ENCODE data around the gene BLACAT1. TPM values are rescaled to one million over a fixed set of nuclear protein-coding genes. Genes with fewer than 3 reads are reported as not detected.
A peak's percentile ranks its signal among the peaks of the same experiment; 100 is the strongest.

Gene BLACAT1
- total RNA-seq (under 1 TPM in 1 of 9 donors, not detected in 8; 0.06 TPM), polyA plus RNA-seq (under 1 TPM; 0.03 to 0.08 (median 0.05) TPM)
- long read RNA-seq, donor 1, result 0 reads
- long read RNA-seq, donor 2, result 0 reads
- long read RNA-seq, donor 3, result 0 reads
- long read RNA-seq, donor 4, result 0 reads
- long read RNA-seq, donor 5, result 0 reads
- long read RNA-seq, donor 6, result 0 reads
- long read RNA-seq, donor 7, result 0 reads
- long read RNA-seq, donor 8, result 0 reads
- long read RNA-seq, donor 9, result 0 reads
- long read RNA-seq, donor 10, result 0 reads

- Histone ChIP-seq H3K27ac (no peak within 1 kb of the TSS), H3K36me3 (replicated peaks in 1 of 2) (no peaks in the 10 kb centered on the region), H3K27me3 (peaks cover 60% of the 10 kb centered on the region), H3K4me1 (replicated peaks in 1 of 2) (peaks cover 0 to 21% of the 10 kb centered on the region in 2 donors), H3K4me3 (peak within 1 kb of the TSS in 1 of 4 donors; percentile 26), H3K9me3 (replicated peaks in 1 of 3) (no peaks in the 10 kb centered on the region)
- 3 to 4% (median 4%) methylated on average over 22 to 53 of the region's 53 CpGs for WGBS, 4 donors
- TF ChIP-seq CTCF (IDR thresholded peaks at IDR 0.05), result no peak
- TF ChIP-seq POLR2A (IDR thresholded peaks at IDR 0.05), result no peak
- intact Hi-C loops (cut with DNase I), result no loop called here
- DNase-seq, result no peak
Observed at GRCh38 chr1:205455581-205456382, at the start of gene BLACAT1. TSS of gene BLACAT1 (minus strand) at chr1:205456045.

- H3K36me3 ChIP-seq (replicated peaks in 1 of 2), result no peaks in the 10 kb centered on the region
- peak in 1 of 7 donors; percentile 29 for DNase-seq
- no peaks in the 10 kb centered on the region for H3K27me3 ChIP-seq
- WGBS, 4 donors, result 2 to 8% (median 5%) methylated on average over 8 to 18 of the region's 18 CpGs
- H3K9me3 ChIP-seq (replicated peaks in 1 of 3), result no peaks in the 10 kb centered on the region
- peaks cover 10 to 15% of the 10 kb centered on the region in 2 donors for H3K4me1 ChIP-seq (replicated peaks in 1 of 2)
- intact Hi-C loops (cut with DNase I), result no loop called here
- H3K4me3 ChIP-seq, result peak overlapping the region in 3 of 4 donors; percentile 16 to 69 (median 53)
- peak overlapping the region in 3 of 5 donors; percentile 10 to 73 (median 50) for H3K27ac ChIP-seq
- peak in 1 of 6 experiments; percentile 20 for TF ChIP-seq CTCF (IDR thresholded peaks at IDR 0.05)
- no peak for TF ChIP-seq POLR2A (IDR thresholded peaks at IDR 0.05)
Observed at GRCh38 chr1:205505076-205505729, 49.4 kb upstream of the BLACAT1 start.

- DNase-seq, result peak; percentile 77 to 94 (median 90)
- H3K9me3 ChIP-seq (replicated peaks in 1 of 3), result no peaks in the 10 kb centered on the region
- TF ChIP-seq POLR2A (IDR thresholded peaks at IDR 0.05), result no peak
- TF ChIP-seq CTCF (IDR thresholded peaks at IDR 0.05), result no peak
- intact Hi-C loops (cut with DNase I), result no loop called here
- WGBS, 4 donors, result 0 to 5% (median 3%) methylated on average over 24 to 42 of the region's 42 CpGs
- peaks cover 10 to 15% of the 10 kb centered on the region in 2 donors for H3K4me1 ChIP-seq (replicated peaks in 1 of 2)
- no peaks in the 10 kb centered on the region for H3K27me3 ChIP-seq
- peak within 1 kb of the TSS in 3 of 4 donors; percentile 16 to 69 (median 53) for H3K4me3 ChIP-seq
- H3K36me3 ChIP-seq (replicated peaks in 1 of 2), result no peaks in the 10 kb centered on the region
- peak within 1 kb of the TSS in 3 of 5 donors; percentile 10 to 73 (median 50) for H3K27ac ChIP-seq
Observed at GRCh38 chr1:205504311-205505075, 48.6 kb upstream of the BLACAT1 start, which contains the start of gene CDK18. TSS of gene CDK18 (plus strand) at chr1:205504669. CDS start at chr1:205523168, 18,499 bp downstream.
